Measurements from ENCODE around the gene EXOC3L2.

DNA sequence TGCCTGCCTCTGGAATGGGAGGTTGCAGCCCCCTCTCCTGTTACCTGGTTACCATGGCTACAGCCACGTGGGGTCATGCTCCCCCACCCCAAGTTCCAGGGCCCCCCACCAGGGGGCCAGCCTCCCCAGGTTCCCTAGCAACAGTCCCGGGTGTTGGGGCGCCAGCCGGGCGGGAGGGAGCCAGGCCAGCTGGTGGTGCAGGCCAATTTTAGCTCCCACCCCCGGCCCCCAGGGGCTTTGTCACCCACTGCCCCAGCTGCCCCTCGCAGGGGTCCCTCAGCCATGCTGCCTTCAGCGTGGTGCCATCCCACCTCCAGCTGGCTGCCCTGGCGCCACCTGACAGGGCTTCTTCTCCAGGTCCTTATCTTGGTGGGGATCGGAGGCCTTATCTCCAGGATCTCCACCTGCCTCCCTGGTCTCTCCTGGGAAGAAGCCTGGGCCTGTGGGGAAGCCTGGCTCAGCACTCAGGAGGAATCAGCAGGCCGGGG, 8.9 kb upstream of the EXOC3L2 start:
- TF ChIP-seq ATF7 (IDR thresholded peaks at IDR 0.05; ENCODE audit: low read depth) (no peak), POLR2A (IDR thresholded peaks at IDR 0.05; ENCODE audit: low read depth, low read length) (no peak), EZH2 (IDR thresholded peaks at IDR 0.05; ENCODE audit: borderline replicate concordance, control insufficient read depth, low read depth, low read length) (no peak), SRF (IDR thresholded peaks at IDR 0.05; ENCODE audit: low read depth in 2 of 2, low read length in 2 of 2) (no peak), ZNF217 (IDR thresholded peaks at IDR 0.05) (no peak), BCL3 (IDR thresholded peaks at IDR 0.05; ENCODE audit: borderline replicate concordance, insufficient read depth, low read depth, low read length, poor library complexity, severe bottlenecking) (no peak), ATF3 (IDR thresholded peaks at IDR 0.05; ENCODE audit: borderline replicate concordance, extremely low read depth, low read depth, low read length) (no peak), RUNX3 (IDR thresholded peaks at IDR 0.05; ENCODE audit: low read length) (no peak), YY1 (IDR thresholded peaks at IDR 0.05; ENCODE audit: low read depth, low read length) (no peak)
- TF ChIP-seq, protein P1, sequence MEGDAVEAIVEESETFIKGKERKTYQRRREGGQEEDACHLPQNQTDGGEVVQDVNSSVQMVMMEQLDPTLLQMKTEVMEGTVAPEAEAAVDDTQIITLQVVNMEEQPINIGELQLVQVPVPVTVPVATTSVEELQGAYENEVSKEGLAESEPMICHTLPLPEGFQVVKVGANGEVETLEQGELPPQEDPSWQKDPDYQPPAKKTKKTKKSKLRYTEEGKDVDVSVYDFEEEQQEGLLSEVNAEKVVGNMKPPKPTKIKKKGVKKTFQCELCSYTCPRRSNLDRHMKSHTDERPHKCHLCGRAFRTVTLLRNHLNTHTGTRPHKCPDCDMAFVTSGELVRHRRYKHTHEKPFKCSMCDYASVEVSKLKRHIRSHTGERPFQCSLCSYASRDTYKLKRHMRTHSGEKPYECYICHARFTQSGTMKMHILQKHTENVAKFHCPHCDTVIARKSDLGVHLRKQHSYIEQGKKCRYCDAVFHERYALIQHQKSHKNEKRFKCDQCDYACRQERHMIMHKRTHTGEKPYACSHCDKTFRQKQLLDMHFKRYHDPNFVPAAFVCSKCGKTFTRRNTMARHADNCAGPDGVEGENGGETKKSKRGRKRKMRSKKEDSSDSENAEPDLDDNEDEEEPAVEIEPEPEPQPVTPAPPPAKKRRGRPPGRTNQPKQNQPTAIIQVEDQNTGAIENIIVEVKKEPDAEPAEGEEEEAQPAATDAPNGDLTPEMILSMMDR (IDR thresholded peaks at IDR 0.05 in 2 of 3, conservative IDR thresholded peaks at IDR 0.05 in 1 of 3; ENCODE audit: control insufficient read depth in 2 of 3, extremely low read depth in 1 of 3, insufficient read depth in 1 of 3, low read depth in 3 of 3, low read length in 3 of 3) = peak in 2 of 3 experiments; percentile 41 to 51; a peak in 4 of 6 replicates
- TF ChIP-seq, protein P2, sequence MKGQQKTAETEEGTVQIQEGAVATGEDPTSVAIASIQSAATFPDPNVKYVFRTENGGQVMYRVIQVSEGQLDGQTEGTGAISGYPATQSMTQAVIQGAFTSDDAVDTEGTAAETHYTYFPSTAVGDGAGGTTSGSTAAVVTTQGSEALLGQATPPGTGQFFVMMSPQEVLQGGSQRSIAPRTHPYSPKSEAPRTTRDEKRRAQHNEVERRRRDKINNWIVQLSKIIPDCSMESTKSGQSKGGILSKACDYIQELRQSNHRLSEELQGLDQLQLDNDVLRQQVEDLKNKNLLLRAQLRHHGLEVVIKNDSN (IDR thresholded peaks at IDR 0.05; ENCODE audit: borderline replicate concordance, extremely low read length, insufficient read depth, low read depth, low read length) = peak; percentile 65

All from GM12878 (cell line).